Thyroid gland (tissue), 4 donors: ENCODE data around the gene F10. TPM values are rescaled to one million over a fixed set of nuclear protein-coding genes. Genes with fewer than 3 reads are reported as not detected.

ENCODE experiments used
- DNase-seq, 2 donors: peaks; one replicate each; pipeline ENCODE4 v3.0.0-alpha.2; 2019
- H3K27ac ChIP-seq, 3 donors: fragments of 200-600 bp; sonication (generic); 1 replicate in 2 of 3; 2 replicates in 1 of 3; pipeline ENCODE4 v1.5.1; 2016 to 2019; ENCODE audit warnings: mild to moderate bottlenecking in 1 of 3, moderate library complexity in 1 of 3
- H3K27me3 ChIP-seq: fragments of 200-600 bp; sonication (generic); one replicate; pipeline ENCODE4 v1.5.1; 2019
- H3K36me3 ChIP-seq, 2 donors: fragments of 200-600 bp; sonication (generic); one replicate each; pipeline ENCODE4 v1.5.1; 2016 to 2019
- H3K4me1 ChIP-seq, 2 donors: fragments of 200-600 bp; sonication (generic); one replicate each; pipeline ENCODE4 v1.5.1; 2017 to 2019
- H3K4me3 ChIP-seq, 3 donors: fragments of 200-600 bp; sonication (generic); replicated peaks in 1 of 3; 1 replicate in 2 of 3; 2 replicates in 1 of 3; pipeline ENCODE4 v1.5.1; 2016; ENCODE audit warnings: mild to moderate bottlenecking in 1 of 3
- H3K9me3 ChIP-seq: fragments of 200-600 bp; sonication (generic); one replicate; pipeline ENCODE4 v1.5.1; 2017
- CTCF ChIP-seq, 6 experiments: fragments of 200-600 bp in 3 of 6; fragments of 450-650 bp in 3 of 6; sonication (generic) in 3 of 6; IDR thresholded peaks; one replicate each; pipeline ENCODE4 v1.5.1; 2016 to 2019; ENCODE audit warnings: antibody characterized with exemption in 6 of 6, mild to moderate bottlenecking in 2 of 6, inconsistent platforms in 1 of 6, moderate library complexity in 1 of 6
- POLR2A ChIP-seq, 2 donors: fragments of 450-650 bp; IDR thresholded peaks; one replicate each; pipeline ENCODE4 v1.6.1; 2017; ENCODE audit warnings: antibody characterized with exemption in 2 of 2, mild to moderate bottlenecking in 2 of 2, moderate library complexity in 1 of 2
- WGBS, 2 donors: methylation state at CpG; one replicate each; pipeline ENCODE4 v1.1.5; 2017; 5-methylcytosine and 5-hydroxymethylcytosine counted together
- intact Hi-C: fragments of 100-400 bp; cut with DNase I; formaldehyde crosslinking; loops from one replicate; pipeline ENCODE4 v1.15.1; 2023
- total RNA-seq, 4 donors: library from RNA; depleted of rRNA; stranded (reverse); fragments of >200 nt; gene quantifications; one replicate each; pipeline ENCODE4 v1.2.3, GENCODE V29; 2016

The F10 gene
- total RNA-seq, 4 donors from 2014 or later: 4.0 to 19.9 (median 7.0) TPM

- Histone ChIP-seq H3K27me3 (no peaks in the 10 kb centered on the region), H3K4me3 (no peak overlapping the region), H3K27ac (no peak overlapping the region), H3K9me3 (no peaks in the 10 kb centered on the region), H3K4me1 (no peaks in the 10 kb centered on the region), H3K36me3 (no peaks in the 10 kb centered on the region)
- 81 to 87% methylated on average over 10 of the region's 10 CpGs for WGBS, 2 donors
- intact Hi-C loops: no loop called here
- DNase-seq: no peak
- TF ChIP-seq POLR2A (IDR thresholded peaks at IDR 0.05): no peak
- no peak for TF ChIP-seq CTCF (IDR thresholded peaks at IDR 0.05)
Observed at GRCh38 chr13:113116206-113116800, 6.3 kb upstream of the F10 start.

GRCh38 chr13:113116871-113117271 is 5.7 kb upstream of the F10 start:
- intact Hi-C loops: no loop called here
- Histone ChIP-seq H3K9me3 (no peaks in the 10 kb centered on the region), H3K36me3 (no peaks in the 10 kb centered on the region), H3K27me3 (no peaks in the 10 kb centered on the region), H3K4me3 (no peak overlapping the region), H3K27ac (no peak overlapping the region), H3K4me1 (no peaks in the 10 kb centered on the region)
- no peak for DNase-seq
- 86 to 87% methylated on average over 10 of the region's 10 CpGs for WGBS, 2 donors
- TF ChIP-seq POLR2A (IDR thresholded peaks at IDR 0.05) (no peak), CTCF (IDR thresholded peaks at IDR 0.05) (no peak)

- no peak overlapping the region for H3K4me3 ChIP-seq
- TF ChIP-seq POLR2A (IDR thresholded peaks at IDR 0.05) (no peak), CTCF (IDR thresholded peaks at IDR 0.05) (no peak)
- no peaks in the 10 kb centered on the region for H3K36me3 ChIP-seq
- no peaks in the 10 kb centered on the region for H3K9me3 ChIP-seq
- DNase-seq: no peak
- 95% methylated on average over 23 of the region's 26 CpGs for WGBS, 2 donors
- H3K4me1 ChIP-seq: no peaks in the 10 kb centered on the region
- H3K27me3 ChIP-seq: no peaks in the 10 kb centered on the region
- H3K27ac ChIP-seq: no peak overlapping the region
- intact Hi-C loops: no loop called here
Observed at GRCh38 chr13:113117335-113117872, 5.2 kb upstream of the F10 start.

GRCh38 chr13:113117911-113118260 is 4.7 kb upstream of the F10 start:
- H3K27ac ChIP-seq: no peak overlapping the region
- 76% methylated on average over 4 of the region's 9 CpGs; no CpG with 5 or more reads in 1 of the 2 donors for WGBS, 2 donors
- DNase-seq: no peak
- H3K27me3 ChIP-seq: no peaks in the 10 kb centered on the region
- intact Hi-C loops: no loop called here
- H3K9me3 ChIP-seq: no peaks in the 10 kb centered on the region
- no peak overlapping the region for H3K4me3 ChIP-seq
- H3K36me3 ChIP-seq: no peaks in the 10 kb centered on the region
- no peaks in the 10 kb centered on the region for H3K4me1 ChIP-seq
- TF ChIP-seq CTCF (IDR thresholded peaks at IDR 0.05) (no peak), POLR2A (IDR thresholded peaks at IDR 0.05) (no peak)

GRCh38 chr13:113118261-113119021 is 4.2 kb upstream of the F10 start:
- no peak overlapping the region for H3K4me3 ChIP-seq
- no peak for DNase-seq
- no peaks in the 10 kb centered on the region for H3K4me1 ChIP-seq
- no peaks in the 10 kb centered on the region for H3K9me3 ChIP-seq
- intact Hi-C loops: no loop called here
- WGBS, 2 donors: 89% methylated on average over 17 to 40 of the region's 42 CpGs
- H3K27me3 ChIP-seq: no peaks in the 10 kb centered on the region
- H3K36me3 ChIP-seq: no peaks in the 10 kb centered on the region
- H3K27ac ChIP-seq: no peak overlapping the region
- TF ChIP-seq CTCF (IDR thresholded peaks at IDR 0.05) (no peak), POLR2A (IDR thresholded peaks at IDR 0.05) (no peak)
